Measurements from ENCODE around the gene TPP1. TPM values are rescaled to one million over a fixed set of nuclear protein-coding genes. Genes with fewer than 3 reads are reported as not detected.

TPP1 gene
- total and polyA plus RNA-seq, 4 donors: 52.8 to 108 (median 86.5) TPM

DNA sequence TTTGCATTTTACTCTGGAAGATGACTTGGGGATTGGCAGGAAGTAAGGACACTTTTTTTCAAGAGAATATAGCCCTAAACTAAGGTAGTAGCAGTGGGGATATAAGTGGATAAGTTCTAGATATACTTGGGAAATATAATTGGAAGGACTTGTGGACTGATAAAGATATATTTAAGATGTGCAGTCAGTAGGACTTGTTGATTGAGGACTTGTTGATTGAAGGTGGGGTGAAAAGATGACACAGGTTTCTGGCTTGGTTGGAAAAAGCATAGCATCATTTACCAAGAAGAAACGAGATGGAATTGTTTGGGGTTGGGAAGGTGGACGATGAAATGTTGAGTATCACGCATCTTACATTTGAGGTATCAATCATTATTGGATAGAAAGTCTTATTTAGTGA, 5.7 kb downstream of the TPP1 start:
- TF ChIP-seq HNF4G (IDR thresholded peaks at IDR 0.05): no peak
- H3K9me3 ChIP-seq (ENCODE audit: control insufficient read depth in 4 of 4, low read length in 3 of 4): no peaks in the 10 kb centered on the region
- H3K9ac ChIP-seq (ENCODE audit: low read depth in 1 of 2, low read length in 2 of 2): no peak overlapping the region
- H3K36me3 ChIP-seq (ENCODE audit: control insufficient read depth in 4 of 4, insufficient read depth in 3 of 4, low read depth in 1 of 4, low read length in 3 of 4): peaks cover 14 to 37% (median 32%) of the 10 kb centered on the region in 4 donors
- no peaks in the 10 kb centered on the region for H3K27me3 ChIP-seq (ENCODE audit: control insufficient read depth in 4 of 4, insufficient read depth in 4 of 4, low read length in 3 of 4)
- H3K4me3 ChIP-seq (ENCODE audit: low read depth in 1 of 3, low read length in 3 of 3): no peak overlapping the region
- WGBS: 98% methylated on average over 3 of the region's 3 CpGs
- peak overlapping the region in 1 of 2 donors; percentile 99 for H3K27ac ChIP-seq (ENCODE audit: low read depth in 1 of 2, low read length in 2 of 2)
- H3K4me1 ChIP-seq (ENCODE audit: control insufficient read depth in 4 of 4, insufficient read depth in 4 of 4, low read length in 3 of 4): peaks cover 0 to 31% (median 19%) of the 10 kb centered on the region in 4 donors
- no peak for DNase-seq (ENCODE audit: low spot score)

DNA sequence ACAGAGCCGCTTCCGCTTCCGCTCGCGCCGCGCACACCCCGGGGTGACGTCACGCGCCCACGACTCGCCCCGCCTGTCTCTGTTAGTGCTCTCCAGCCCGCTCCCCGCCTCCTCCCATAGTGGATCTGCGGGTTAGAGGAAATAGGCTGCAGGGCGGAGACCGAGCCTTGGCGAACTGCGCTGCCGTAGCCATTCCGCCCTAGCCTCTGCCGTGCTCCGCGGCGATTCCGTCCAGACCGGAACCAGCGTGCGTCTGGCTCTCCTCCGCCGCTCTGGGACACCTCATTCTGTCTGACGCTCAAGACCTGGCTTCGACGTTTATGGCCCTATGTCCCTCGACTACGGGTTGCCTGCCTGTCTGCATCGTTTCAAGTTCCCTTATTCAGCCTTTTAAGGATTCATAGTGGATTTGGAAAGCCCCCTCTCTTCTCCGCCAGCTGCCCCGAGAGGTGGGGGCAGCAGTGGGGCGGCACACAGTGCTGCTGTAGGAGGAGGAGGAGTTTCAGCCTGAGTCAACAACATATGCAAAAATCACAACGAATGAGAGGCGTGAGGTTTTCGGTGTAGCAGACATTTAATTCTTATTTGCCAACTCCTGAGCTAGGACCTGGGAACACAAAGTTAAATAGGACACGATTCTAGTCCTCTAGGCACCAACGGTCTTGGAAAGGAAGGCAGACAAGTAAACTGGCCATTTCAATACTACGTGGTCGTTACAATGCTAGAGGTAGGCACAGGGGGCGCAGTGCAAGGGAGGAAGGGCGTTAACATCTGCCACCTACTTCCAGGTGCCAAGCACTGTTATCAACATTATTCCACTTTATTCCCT, 6.8 kb downstream of the TPP1 start, which contains the start of gene TAF10:
Gene TAF10 (minus strand): TSS at position 4 of the 829 bp plus-strand sequence. CDS start 27 bp downstream, outside the sequence.
- peak; percentile 96 for DNase-seq (ENCODE audit: low spot score)
- Histone ChIP-seq H3K36me3 (ENCODE audit: control insufficient read depth in 4 of 4, insufficient read depth in 3 of 4, low read depth in 1 of 4, low read length in 3 of 4) (peaks cover 14 to 43% (median 37%) of the 10 kb centered on the region in 4 donors), H3K27ac (ENCODE audit: low read depth in 1 of 2, low read length in 2 of 2) (peak within 1 kb of the TSS; percentile 96 to 99), H3K27me3 (ENCODE audit: control insufficient read depth in 4 of 4, insufficient read depth in 4 of 4, low read length in 3 of 4) (no peaks in the 10 kb centered on the region), H3K9me3 (ENCODE audit: control insufficient read depth in 4 of 4, low read length in 3 of 4) (no peaks in the 10 kb centered on the region), H3K4me3 (ENCODE audit: low read depth in 1 of 3, low read length in 3 of 3) (peak within 1 kb of the TSS; percentile 79 to 83 (median 82)), H3K9ac (ENCODE audit: low read depth in 1 of 2, low read length in 2 of 2) (peak within 1 kb of the TSS; percentile 87), H3K4me1 (ENCODE audit: control insufficient read depth in 4 of 4, insufficient read depth in 4 of 4, low read length in 3 of 4) (peaks cover 0 to 26% (median 16%) of the 10 kb centered on the region in 4 donors)
- WGBS: under 1% methylated on average over 51 of the region's 51 CpGs
- peak; percentile 14 to 21 for TF ChIP-seq RXRA (IDR thresholded peaks at IDR 0.05)
- TF ChIP-seq NR2F2 (IDR thresholded peaks at IDR 0.05): peak; percentile 46
- TF ChIP-seq FOXA1 (IDR thresholded peaks at IDR 0.05): no peak
- no peak for TF ChIP-seq JUND (IDR thresholded peaks at IDR 0.05)
- TF ChIP-seq, protein P1, sequence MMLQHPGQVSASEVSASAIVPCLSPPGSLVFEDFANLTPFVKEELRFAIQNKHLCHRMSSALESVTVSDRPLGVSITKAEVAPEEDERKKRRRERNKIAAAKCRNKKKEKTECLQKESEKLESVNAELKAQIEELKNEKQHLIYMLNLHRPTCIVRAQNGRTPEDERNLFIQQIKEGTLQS (IDR thresholded peaks at IDR 0.05): no peak
- TF ChIP-seq RAD21 (IDR thresholded peaks at IDR 0.05): peak; percentile 2 to 47
- TF ChIP-seq, protein P2, sequence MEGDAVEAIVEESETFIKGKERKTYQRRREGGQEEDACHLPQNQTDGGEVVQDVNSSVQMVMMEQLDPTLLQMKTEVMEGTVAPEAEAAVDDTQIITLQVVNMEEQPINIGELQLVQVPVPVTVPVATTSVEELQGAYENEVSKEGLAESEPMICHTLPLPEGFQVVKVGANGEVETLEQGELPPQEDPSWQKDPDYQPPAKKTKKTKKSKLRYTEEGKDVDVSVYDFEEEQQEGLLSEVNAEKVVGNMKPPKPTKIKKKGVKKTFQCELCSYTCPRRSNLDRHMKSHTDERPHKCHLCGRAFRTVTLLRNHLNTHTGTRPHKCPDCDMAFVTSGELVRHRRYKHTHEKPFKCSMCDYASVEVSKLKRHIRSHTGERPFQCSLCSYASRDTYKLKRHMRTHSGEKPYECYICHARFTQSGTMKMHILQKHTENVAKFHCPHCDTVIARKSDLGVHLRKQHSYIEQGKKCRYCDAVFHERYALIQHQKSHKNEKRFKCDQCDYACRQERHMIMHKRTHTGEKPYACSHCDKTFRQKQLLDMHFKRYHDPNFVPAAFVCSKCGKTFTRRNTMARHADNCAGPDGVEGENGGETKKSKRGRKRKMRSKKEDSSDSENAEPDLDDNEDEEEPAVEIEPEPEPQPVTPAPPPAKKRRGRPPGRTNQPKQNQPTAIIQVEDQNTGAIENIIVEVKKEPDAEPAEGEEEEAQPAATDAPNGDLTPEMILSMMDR (IDR thresholded peaks at IDR 0.05; ENCODE audit: low read depth, low read length, missing input control): peak; percentile 37
- peak; percentile 61 to 89 for TF ChIP-seq GABPA (IDR thresholded peaks at IDR 0.05 in 1 of 2, conservative IDR thresholded peaks at IDR 0.05 in 1 of 2)
- peak; percentile 93 for TF ChIP-seq YY1 (IDR thresholded peaks at IDR 0.05)
- no peak for TF ChIP-seq HNF4G (IDR thresholded peaks at IDR 0.05)
- TF ChIP-seq FOXA2 (IDR thresholded peaks at IDR 0.05): no peak
- TF ChIP-seq TAF1 (conservative IDR thresholded peaks at IDR 0.05): peak; percentile 96
- TF ChIP-seq HNF4A (conservative IDR thresholded peaks at IDR 0.05): no peak
- peak; percentile 62 for TF ChIP-seq SP1 (IDR thresholded peaks at IDR 0.05)
- TF ChIP-seq, protein P3, sequence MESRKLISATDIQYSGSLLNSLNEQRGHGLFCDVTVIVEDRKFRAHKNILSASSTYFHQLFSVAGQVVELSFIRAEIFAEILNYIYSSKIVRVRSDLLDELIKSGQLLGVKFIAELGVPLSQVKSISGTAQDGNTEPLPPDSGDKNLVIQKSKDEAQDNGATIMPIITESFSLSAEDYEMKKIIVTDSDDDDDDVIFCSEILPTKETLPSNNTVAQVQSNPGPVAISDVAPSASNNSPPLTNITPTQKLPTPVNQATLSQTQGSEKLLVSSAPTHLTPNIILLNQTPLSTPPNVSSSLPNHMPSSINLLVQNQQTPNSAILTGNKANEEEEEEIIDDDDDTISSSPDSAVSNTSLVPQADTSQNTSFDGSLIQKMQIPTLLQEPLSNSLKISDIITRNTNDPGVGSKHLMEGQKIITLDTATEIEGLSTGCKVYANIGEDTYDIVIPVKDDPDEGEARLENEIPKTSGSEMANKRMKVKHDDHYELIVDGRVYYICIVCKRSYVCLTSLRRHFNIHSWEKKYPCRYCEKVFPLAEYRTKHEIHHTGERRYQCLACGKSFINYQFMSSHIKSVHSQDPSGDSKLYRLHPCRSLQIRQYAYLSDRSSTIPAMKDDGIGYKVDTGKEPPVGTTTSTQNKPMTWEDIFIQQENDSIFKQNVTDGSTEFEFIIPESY (IDR thresholded peaks at IDR 0.05): no peak
- TF ChIP-seq EGR1 (IDR thresholded peaks at IDR 0.05; ENCODE audit: low read depth in 2 of 2): no peak
- TF ChIP-seq, protein P4, sequence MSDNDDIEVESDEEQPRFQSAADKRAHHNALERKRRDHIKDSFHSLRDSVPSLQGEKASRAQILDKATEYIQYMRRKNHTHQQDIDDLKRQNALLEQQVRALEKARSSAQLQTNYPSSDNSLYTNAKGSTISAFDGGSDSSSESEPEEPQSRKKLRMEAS (IDR thresholded peaks at IDR 0.05): peak; percentile 54
- TF ChIP-seq, protein P5, sequence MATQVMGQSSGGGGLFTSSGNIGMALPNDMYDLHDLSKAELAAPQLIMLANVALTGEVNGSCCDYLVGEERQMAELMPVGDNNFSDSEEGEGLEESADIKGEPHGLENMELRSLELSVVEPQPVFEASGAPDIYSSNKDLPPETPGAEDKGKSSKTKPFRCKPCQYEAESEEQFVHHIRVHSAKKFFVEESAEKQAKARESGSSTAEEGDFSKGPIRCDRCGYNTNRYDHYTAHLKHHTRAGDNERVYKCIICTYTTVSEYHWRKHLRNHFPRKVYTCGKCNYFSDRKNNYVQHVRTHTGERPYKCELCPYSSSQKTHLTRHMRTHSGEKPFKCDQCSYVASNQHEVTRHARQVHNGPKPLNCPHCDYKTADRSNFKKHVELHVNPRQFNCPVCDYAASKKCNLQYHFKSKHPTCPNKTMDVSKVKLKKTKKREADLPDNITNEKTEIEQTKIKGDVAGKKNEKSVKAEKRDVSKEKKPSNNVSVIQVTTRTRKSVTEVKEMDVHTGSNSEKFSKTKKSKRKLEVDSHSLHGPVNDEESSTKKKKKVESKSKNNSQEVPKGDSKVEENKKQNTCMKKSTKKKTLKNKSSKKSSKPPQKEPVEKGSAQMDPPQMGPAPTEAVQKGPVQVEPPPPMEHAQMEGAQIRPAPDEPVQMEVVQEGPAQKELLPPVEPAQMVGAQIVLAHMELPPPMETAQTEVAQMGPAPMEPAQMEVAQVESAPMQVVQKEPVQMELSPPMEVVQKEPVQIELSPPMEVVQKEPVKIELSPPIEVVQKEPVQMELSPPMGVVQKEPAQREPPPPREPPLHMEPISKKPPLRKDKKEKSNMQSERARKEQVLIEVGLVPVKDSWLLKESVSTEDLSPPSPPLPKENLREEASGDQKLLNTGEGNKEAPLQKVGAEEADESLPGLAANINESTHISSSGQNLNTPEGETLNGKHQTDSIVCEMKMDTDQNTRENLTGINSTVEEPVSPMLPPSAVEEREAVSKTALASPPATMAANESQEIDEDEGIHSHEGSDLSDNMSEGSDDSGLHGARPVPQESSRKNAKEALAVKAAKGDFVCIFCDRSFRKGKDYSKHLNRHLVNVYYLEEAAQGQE (IDR thresholded peaks at IDR 0.05): peak; percentile 77

All from liver (tissue), 9 donors.